Neural cell (in vitro differentiated cells): ENCODE data around the gene SGCE. TPM values are rescaled to one million over a fixed set of nuclear protein-coding genes. Genes with fewer than 3 reads are reported as not detected.

ENCODE experiments used
- H2AFZ ChIP-seq: fragments of 200-600, 300-800 bp; sonication (generic), shearing (Covaris generic); 2 replicates; pipeline ENCODE4 v1.6.0; 2014; ENCODE audit warnings: low read depth, mild to moderate bottlenecking, antibody characterized with exemption, low read length, moderate library complexity
- H3F3A ChIP-seq: fragments of 200-600 bp; shearing (Covaris generic); 2 replicates; pipeline ENCODE4 v1.6.1; 2016; ENCODE audit warnings: mild to moderate bottlenecking, moderate library complexity, mixed read lengths, antibody characterized with exemption, low read length; ENCODE audit not compliant: insufficient read depth, poor library complexity, severe bottlenecking
- H3K27ac ChIP-seq: fragments of 200-600, 300-800 bp; sonication (generic), shearing (Covaris generic); 2 replicates; pipeline ENCODE4 v1.5.1; 2014; ENCODE audit warnings: mild to moderate bottlenecking, low read length, moderate library complexity
- H3K27me3 ChIP-seq: fragments of 300-800, 200-600 bp; sonication (generic), shearing (Covaris generic); 2 replicates; pipeline ENCODE4 v1.6.0; 2014; ENCODE audit warnings: mild to moderate bottlenecking, low read depth, low read length, moderate library complexity; ENCODE audit not compliant: insufficient read depth
- H3K36me3 ChIP-seq: fragments of 300-800, 200-600 bp; sonication (generic), shearing (Covaris generic); 2 replicates; pipeline ENCODE4 v1.5.1; 2014; ENCODE audit warnings: mild to moderate bottlenecking, antibody characterized with exemption, low read length, moderate library complexity; ENCODE audit not compliant: insufficient read depth
- H3K4me2 ChIP-seq: fragments of 300-800, 200-600 bp; sonication (generic), shearing (Covaris generic); 2 replicates; pipeline ENCODE4 v1.6.0; 2014; ENCODE audit warnings: mild to moderate bottlenecking, low read length
- H3K4me3 ChIP-seq: fragments of 300-800, 200-600 bp; sonication (generic), shearing (Covaris generic); 2 replicates; pipeline ENCODE4 v1.5.1; 2014; ENCODE audit warnings: mild to moderate bottlenecking, low read length, moderate library complexity
- H3K79me2 ChIP-seq: fragments of 200-600 bp; shearing (Covaris generic); replicated peaks from 2 replicates; pipeline ENCODE4 v1.6.0; 2014; ENCODE audit warnings: mild to moderate bottlenecking, low read length, moderate library complexity; ENCODE audit not compliant: insufficient read depth
- H3K9ac ChIP-seq: fragments of 300-800, 200-600 bp; sonication (generic), shearing (Covaris generic); 2 replicates; pipeline ENCODE4 v1.6.1; 2016; ENCODE audit warnings: mild to moderate bottlenecking, low read length, mixed read lengths
- H3K9me2 ChIP-seq: fragments of 200-600 bp; shearing (Covaris generic); 2 replicates; pipeline ENCODE4 v1.6.1; 2016; ENCODE audit warnings: mild to moderate bottlenecking, low read length, mixed read lengths; ENCODE audit not compliant: insufficient read depth
- H3K9me3 ChIP-seq: fragments of 200-600, 300-800 bp; sonication (generic), shearing (Covaris generic); 2 replicates; pipeline ENCODE4 v1.6.1; 2016; ENCODE audit warnings: mild to moderate bottlenecking, mixed run types, low read length, moderate library complexity, mixed read lengths
- H4K20me1 ChIP-seq: fragments of 200-600 bp; shearing (Covaris generic); 2 replicates; pipeline ENCODE4 v1.6.1; 2016; ENCODE audit warnings: mild to moderate bottlenecking, mixed run types; ENCODE audit not compliant: insufficient read depth
- CTCF ChIP-seq: fragments of 450-650 bp; IDR thresholded peaks from 2 replicates; pipeline ENCODE4 v1.5.1; 2014; ENCODE audit warnings: antibody characterized with exemption, mild to moderate bottlenecking, moderate library complexity; ENCODE audit not compliant: poor library complexity, severe bottlenecking
- EP300 ChIP-seq: fragments of 450-650 bp; conservative IDR thresholded peaks from 2 replicates; pipeline ENCODE4 v1.6.1; 2014; ENCODE audit warnings: antibody characterized with exemption, mild to moderate bottlenecking, moderate library complexity; ENCODE audit not compliant: poor library complexity, severe bottlenecking
- EZH2 ChIP-seq: fragments of 200-600, 300-800 bp; shearing (Covaris generic), sonication (generic); IDR thresholded peaks from 2 replicates; pipeline ENCODE4 v1.6.1; 2014; ENCODE audit warnings: antibody characterized with exemption, low read length, borderline replicate concordance, mild to moderate bottlenecking; ENCODE audit not compliant: insufficient read depth, poor library complexity, severe bottlenecking
- MXI1 ChIP-seq: fragments of 450-650 bp; conservative IDR thresholded peaks from 2 replicates; pipeline ENCODE4 v1.6.1; 2014; ENCODE audit warnings: antibody characterized with exemption, mild to moderate bottlenecking; ENCODE audit not compliant: poor library complexity, severe bottlenecking
- POLR2AphosphoS5 ChIP-seq: IDR thresholded peaks from 2 replicates; pipeline ENCODE4 v1.6.1; 2012
- RAD21 ChIP-seq: fragments of 450-650 bp; conservative IDR thresholded peaks from 2 replicates; pipeline ENCODE4 v1.6.1; 2014; ENCODE audit warnings: antibody characterized with exemption, mild to moderate bottlenecking, moderate library complexity
- REST ChIP-seq: IDR thresholded peaks from 2 replicates; pipeline ENCODE4 v1.6.1; 2012; ENCODE audit warnings: borderline replicate concordance
- SMC3 ChIP-seq: fragments of 450-650 bp; conservative IDR thresholded peaks from 2 replicates; pipeline ENCODE4 v1.6.1; 2014; ENCODE audit warnings: antibody characterized with exemption, mild to moderate bottlenecking, moderate library complexity; ENCODE audit not compliant: poor library complexity
- TAF1 ChIP-seq: IDR thresholded peaks from 2 replicates; pipeline ENCODE4 v1.6.1; 2012; ENCODE audit warnings: low read depth
- polyA plus RNA-seq: library from polyadenylated mRNA; depleted of rRNA; stranded (reverse); fragments of >200 nt; gene quantifications from 2 replicates; pipeline ENCODE4 v1.2.3, GENCODE V29; 2014

The SGCE gene
- polyA plus RNA-seq, 1 donor from 2014 or later, result 94.6 TPM

GRCh38 chr7:94701555-94701973, 45.6 kb upstream of the SGCE start:
- H2AFZ ChIP-seq, result no peak overlapping the region
- no peaks in the 10 kb centered on the region for H3F3A ChIP-seq
- no peak overlapping the region for H3K4me3 ChIP-seq
- H3K9ac ChIP-seq, result no peak overlapping the region
- H3K79me2 ChIP-seq, result no peaks in the 10 kb centered on the region
- H3K9me3 ChIP-seq, result no peaks in the 10 kb centered on the region
- H3K27me3 ChIP-seq, result no peaks in the 10 kb centered on the region
- TF ChIP-seq EP300 (no peak), TAF1 (no peak), REST (no peak), POLR2AphosphoS5 (no peak), RAD21 (no peak), CTCF (no peak), SMC3 (no peak), MXI1 (no peak)
- no peak overlapping the region for H3K27ac ChIP-seq
- H3K4me2 ChIP-seq, result no peak overlapping the region
- no peaks in the 10 kb centered on the region for H3K9me2 ChIP-seq
- no peaks in the 10 kb centered on the region for H3K36me3 ChIP-seq
- no peaks in the 10 kb centered on the region for H4K20me1 ChIP-seq

- Histone ChIP-seq H3K27me3 (no peaks in the 10 kb centered on the region), H3F3A (no peaks in the 10 kb centered on the region), H3K9me2 (no peaks in the 10 kb centered on the region), H3K4me3 (no peak overlapping the region), H3K9ac (no peak overlapping the region), H3K36me3 (no peaks in the 10 kb centered on the region), H3K4me2 (no peak overlapping the region), H3K27ac (no peak overlapping the region), H3K9me3 (no peaks in the 10 kb centered on the region), H4K20me1 (no peaks in the 10 kb centered on the region), H3K79me2 (no peaks in the 10 kb centered on the region), H2AFZ (no peak overlapping the region)
- TF ChIP-seq TAF1 (no peak), POLR2AphosphoS5 (peak; percentile 57), MXI1 (no peak)
These were observed 45.1 kb upstream of the SGCE start for GRCh38 chr7:94700926-94701554.

- no peaks in the 10 kb centered on the region for H3K9me3 ChIP-seq
- no peak overlapping the region for H3K9ac ChIP-seq
- H3K9me2 ChIP-seq, result no peaks in the 10 kb centered on the region
- TF ChIP-seq POLR2AphosphoS5 (no peak), REST (no peak), MXI1 (no peak), EZH2 (no peak), CTCF (no peak), EP300 (no peak), TAF1 (no peak), RAD21 (no peak), SMC3 (no peak)
- H4K20me1 ChIP-seq, result no peaks in the 10 kb centered on the region
- H3K27ac ChIP-seq, result no peak overlapping the region
- no peaks in the 10 kb centered on the region for H3K27me3 ChIP-seq
- H3F3A ChIP-seq, result no peaks in the 10 kb centered on the region
- H2AFZ ChIP-seq, result no peak overlapping the region
- H3K79me2 ChIP-seq, result no peaks in the 10 kb centered on the region
- no peak overlapping the region for H3K4me3 ChIP-seq
- H3K36me3 ChIP-seq, result no peaks in the 10 kb centered on the region
- H3K4me2 ChIP-seq, result no peak overlapping the region
These were observed 42.3 kb upstream of the SGCE start for GRCh38 chr7:94698275-94698674.
